Skin epidermis (tissue), 12 donors: ENCODE measurements around the gene RAP1GDS1.
"Not testable (repeated sequence)": the region's sequence is repeated elsewhere in the genome, so short reads cannot be mapped to it uniquely, and the experiment has no call there.

Source experiments
- H3K27ac ChIP-seq, 21 experiments: fragments of 200-600 bp; sonication (generic) in 11 of 21; one replicate each; pipeline ENCODE4 v1.5.0; 2020; ENCODE audit warnings: mild to moderate bottlenecking in 3 of 21, inconsistent platforms in 2 of 21, moderate library complexity in 2 of 21
- H3K4me3 ChIP-seq, 7 experiments: fragments of 200-600 bp; sonication (generic) in 2 of 7; one replicate each; pipeline ENCODE4 v1.5.0; 2020; ENCODE audit warnings: inconsistent platforms in 2 of 7, mild to moderate bottlenecking in 2 of 7, moderate library complexity in 1 of 7

The RAP1GDS1 gene

GRCh38 chr4:98469771-98470170 lies 208.6 kb downstream of the RAP1GDS1 start:
- Histone ChIP-seq H3K27ac (no peak overlapping the region), H3K4me3 (no peak overlapping the region)

GRCh38 chr4:98470366-98470765 lies 209.2 kb downstream of the RAP1GDS1 start:
- Histone ChIP-seq H3K27ac (no peak overlapping the region), H3K4me3 (no peak overlapping the region)

- Histone ChIP-seq H3K27ac (peak overlapping the region in 1 of 21 experiments; percentile 12), H3K4me3 (no peak overlapping the region)
Observed at GRCh38 chr4:98470831-98471230, 209.6 kb downstream of the RAP1GDS1 start.

- Histone ChIP-seq H3K27ac (no peak overlapping the region), H3K4me3 (no peak overlapping the region)
Observed at GRCh38 chr4:98473046-98473445, 211.9 kb downstream of the RAP1GDS1 start.

- H3K27ac ChIP-seq, result no peak overlapping the region
- no peak overlapping the region for H3K4me3 ChIP-seq
Observed at GRCh38 chr4:98474408-98474844, 213.2 kb downstream of the RAP1GDS1 start.

- Histone ChIP-seq H3K27ac (no peak overlapping the region), H3K4me3 (no peak overlapping the region)
Observed at GRCh38 chr4:98476891-98477290, 215.7 kb downstream of the RAP1GDS1 start.

GRCh38 chr4:98479590-98479989 lies 218.4 kb downstream of the RAP1GDS1 start:
- not testable (repeated sequence) for H3K27ac ChIP-seq, H3K4me3 ChIP-seq

- Histone ChIP-seq H3K4me3 (no peak overlapping the region), H3K27ac (no peak overlapping the region)
Observed at GRCh38 chr4:98480535-98480934, 219.4 kb downstream of the RAP1GDS1 start.

- Histone ChIP-seq H3K4me3 (no peak overlapping the region), H3K27ac (no peak overlapping the region)
Observed at GRCh38 chr4:98481167-98481566, 220.0 kb downstream of the RAP1GDS1 start.

- H3K4me3 ChIP-seq, result no peak overlapping the region
- peak overlapping the region in 1 of 21 experiments; percentile 32 for H3K27ac ChIP-seq
Observed at GRCh38 chr4:98482503-98482846, 221.3 kb downstream of the RAP1GDS1 start.

- H3K4me3 ChIP-seq, result no peak overlapping the region
- peak overlapping the region in 3 of 21 experiments; percentile 3 to 32 (median 11) for H3K27ac ChIP-seq
Observed at GRCh38 chr4:98482847-98483806, 221.9 kb downstream of the RAP1GDS1 start.

GRCh38 chr4:98484031-98484430 lies 222.8 kb downstream of the RAP1GDS1 start:
- Histone ChIP-seq H3K27ac (peak overlapping the region in 1 of 21 experiments; percentile 3), H3K4me3 (no peak overlapping the region)

- Histone ChIP-seq H3K4me3 (no peak overlapping the region), H3K27ac (no peak overlapping the region)
Observed at GRCh38 chr4:98485816-98486345, 224.7 kb downstream of the RAP1GDS1 start.

GRCh38 chr4:98490251-98490650 lies 229.1 kb downstream of the RAP1GDS1 start:
- no peak overlapping the region for H3K27ac ChIP-seq
- no peak overlapping the region for H3K4me3 ChIP-seq

- no peak overlapping the region for H3K27ac ChIP-seq
- no peak overlapping the region for H3K4me3 ChIP-seq
Observed at GRCh38 chr4:98491899-98492559, 230.8 kb downstream of the RAP1GDS1 start.

GRCh38 chr4:98493296-98493695 lies 232.1 kb downstream of the RAP1GDS1 start:
- H3K27ac ChIP-seq, result no peak overlapping the region
- no peak overlapping the region for H3K4me3 ChIP-seq
